ENCODE data around the gene CDC5L. TPM values are rescaled to one million over a fixed set of nuclear protein-coding genes. Genes with fewer than 3 reads are reported as not detected.

Gene CDC5L
- total RNA-seq, 1 experiment from 2014 or later = 43.9 TPM

GRCh38 chr6:44396968-44397367 is 9.5 kb downstream of the CDC5L start:
- POLR2A ChIA-PET (ENCODE audit: low non-redundant PET) = no interaction called here
- intact Hi-C loops (cut with micrococcal nuclease; ENCODE audit: unreplicated experiment) = no loop called here
- peak; percentile 54 for DNase-seq (ENCODE audit: low spot score)
- TF ChIP-seq EZH2 (IDR thresholded peaks at IDR 0.05; ENCODE audit: borderline replicate concordance, low read depth, low read length, poor library complexity, severe bottlenecking) (no peak), CTCF (conservative IDR thresholded peaks at IDR 0.05; ENCODE audit: low read depth, low read length) (no peak)
- no peaks in the 10 kb centered on the region for H3K27me3 ChIP-seq (replicated peaks; ENCODE audit: insufficient read depth, low read depth, low read length, poor library complexity)
- H3K4me1 ChIP-seq (ENCODE audit: insufficient read depth, low read length, poor library complexity, severe bottlenecking) = peaks cover 25% of the 10 kb centered on the region
- no peaks in the 10 kb centered on the region for H3K9me3 ChIP-seq (ENCODE audit: low read depth, low read length, poor library complexity, severe bottlenecking)
- peak overlapping the region; percentile 2 for H3K4me3 ChIP-seq (ENCODE audit: low read depth, low read length, poor library complexity, severe bottlenecking)
- H3K27ac ChIP-seq (ENCODE audit: low read depth, low read length, poor library complexity, severe bottlenecking) = peak overlapping the region; percentile 48
- H3K36me3 ChIP-seq (ENCODE audit: insufficient read depth, low read length, poor library complexity, severe bottlenecking) = peaks cover 84% of the 10 kb centered on the region
- CTCF ChIA-PET = no interaction called here
- BruUV-seq (replicated peaks) = no TSS peak

- peaks cover 83% of the 10 kb centered on the region for H3K36me3 ChIP-seq (ENCODE audit: insufficient read depth, low read length, poor library complexity, severe bottlenecking)
- DNase-seq (ENCODE audit: low spot score) = peak; percentile 30
- intact Hi-C loops (cut with micrococcal nuclease; ENCODE audit: unreplicated experiment) = no loop called here
- H3K27ac ChIP-seq (ENCODE audit: low read depth, low read length, poor library complexity, severe bottlenecking) = peak overlapping the region; percentile 48
- ChIA-PET POLR2A (ENCODE audit: low non-redundant PET) (no interaction called here), CTCF (no interaction called here)
- no TSS peak for BruUV-seq (replicated peaks)
- TF ChIP-seq CTCF (conservative IDR thresholded peaks at IDR 0.05; ENCODE audit: low read depth, low read length) (no peak), EZH2 (IDR thresholded peaks at IDR 0.05; ENCODE audit: borderline replicate concordance, low read depth, low read length, poor library complexity, severe bottlenecking) (no peak)
- H3K4me3 ChIP-seq (ENCODE audit: low read depth, low read length, poor library complexity, severe bottlenecking) = peak overlapping the region; percentile 2
- peaks cover 25% of the 10 kb centered on the region for H3K4me1 ChIP-seq (ENCODE audit: insufficient read depth, low read length, poor library complexity, severe bottlenecking)
- H3K27me3 ChIP-seq (replicated peaks; ENCODE audit: insufficient read depth, low read depth, low read length, poor library complexity) = no peaks in the 10 kb centered on the region
- no peaks in the 10 kb centered on the region for H3K9me3 ChIP-seq (ENCODE audit: low read depth, low read length, poor library complexity, severe bottlenecking)
Observed at GRCh38 chr6:44397424-44398164, 10.1 kb downstream of the CDC5L start.

GRCh38 chr6:44399991-44400390 is 12.5 kb downstream of the CDC5L start:
- H3K36me3 ChIP-seq (ENCODE audit: insufficient read depth, low read length, poor library complexity, severe bottlenecking) = peaks cover 83% of the 10 kb centered on the region
- H3K4me1 ChIP-seq (ENCODE audit: insufficient read depth, low read length, poor library complexity, severe bottlenecking) = peaks cover 25% of the 10 kb centered on the region
- no peak for TF ChIP-seq EZH2 (IDR thresholded peaks at IDR 0.05; ENCODE audit: borderline replicate concordance, low read depth, low read length, poor library complexity, severe bottlenecking)
- DNase-seq (ENCODE audit: low spot score) = no peak
- no peak overlapping the region for H3K27ac ChIP-seq (ENCODE audit: low read depth, low read length, poor library complexity, severe bottlenecking)
- H3K27me3 ChIP-seq (replicated peaks; ENCODE audit: insufficient read depth, low read depth, low read length, poor library complexity) = no peaks in the 10 kb centered on the region
- H3K4me3 ChIP-seq (ENCODE audit: low read depth, low read length, poor library complexity, severe bottlenecking) = no peak overlapping the region
- CTCF ChIA-PET = no interaction called here
- no TSS peak for BruUV-seq (replicated peaks)
- intact Hi-C loops (cut with micrococcal nuclease; ENCODE audit: unreplicated experiment) = no loop called here
- POLR2A ChIA-PET (ENCODE audit: low non-redundant PET) = no interaction called here
- no peaks in the 10 kb centered on the region for H3K9me3 ChIP-seq (ENCODE audit: low read depth, low read length, poor library complexity, severe bottlenecking)

GRCh38 chr6:44400572-44400971 is 13.1 kb downstream of the CDC5L start:
- no peak for TF ChIP-seq EZH2 (IDR thresholded peaks at IDR 0.05; ENCODE audit: borderline replicate concordance, low read depth, low read length, poor library complexity, severe bottlenecking)
- TF ChIP-seq CTCF (conservative IDR thresholded peaks at IDR 0.05; ENCODE audit: low read depth, low read length) = no peak
- no peak overlapping the region for H3K4me3 ChIP-seq (ENCODE audit: low read depth, low read length, poor library complexity, severe bottlenecking)
- no peak for DNase-seq (ENCODE audit: low spot score)
- peaks cover 83% of the 10 kb centered on the region for H3K36me3 ChIP-seq (ENCODE audit: insufficient read depth, low read length, poor library complexity, severe bottlenecking)
- BruUV-seq (replicated peaks) = no TSS peak
- ChIA-PET POLR2A (ENCODE audit: low non-redundant PET) (no interaction called here), CTCF (no interaction called here)
- H3K4me1 ChIP-seq (ENCODE audit: insufficient read depth, low read length, poor library complexity, severe bottlenecking) = peaks cover 25% of the 10 kb centered on the region
- intact Hi-C loops (cut with micrococcal nuclease; ENCODE audit: unreplicated experiment) = no loop called here
- no peaks in the 10 kb centered on the region for H3K27me3 ChIP-seq (replicated peaks; ENCODE audit: insufficient read depth, low read depth, low read length, poor library complexity)
- H3K9me3 ChIP-seq (ENCODE audit: low read depth, low read length, poor library complexity, severe bottlenecking) = no peaks in the 10 kb centered on the region
- H3K27ac ChIP-seq (ENCODE audit: low read depth, low read length, poor library complexity, severe bottlenecking) = no peak overlapping the region

Measured in A673 (cell line).